ENCODE measurements around the gene CDK4. TPM values are rescaled to one million over a fixed set of nuclear protein-coding genes. Genes with fewer than 3 reads are reported as not detected.

Gene CDK4
- total RNA-seq, 1 experiment from 2014 or later: 218 TPM

DNA sequence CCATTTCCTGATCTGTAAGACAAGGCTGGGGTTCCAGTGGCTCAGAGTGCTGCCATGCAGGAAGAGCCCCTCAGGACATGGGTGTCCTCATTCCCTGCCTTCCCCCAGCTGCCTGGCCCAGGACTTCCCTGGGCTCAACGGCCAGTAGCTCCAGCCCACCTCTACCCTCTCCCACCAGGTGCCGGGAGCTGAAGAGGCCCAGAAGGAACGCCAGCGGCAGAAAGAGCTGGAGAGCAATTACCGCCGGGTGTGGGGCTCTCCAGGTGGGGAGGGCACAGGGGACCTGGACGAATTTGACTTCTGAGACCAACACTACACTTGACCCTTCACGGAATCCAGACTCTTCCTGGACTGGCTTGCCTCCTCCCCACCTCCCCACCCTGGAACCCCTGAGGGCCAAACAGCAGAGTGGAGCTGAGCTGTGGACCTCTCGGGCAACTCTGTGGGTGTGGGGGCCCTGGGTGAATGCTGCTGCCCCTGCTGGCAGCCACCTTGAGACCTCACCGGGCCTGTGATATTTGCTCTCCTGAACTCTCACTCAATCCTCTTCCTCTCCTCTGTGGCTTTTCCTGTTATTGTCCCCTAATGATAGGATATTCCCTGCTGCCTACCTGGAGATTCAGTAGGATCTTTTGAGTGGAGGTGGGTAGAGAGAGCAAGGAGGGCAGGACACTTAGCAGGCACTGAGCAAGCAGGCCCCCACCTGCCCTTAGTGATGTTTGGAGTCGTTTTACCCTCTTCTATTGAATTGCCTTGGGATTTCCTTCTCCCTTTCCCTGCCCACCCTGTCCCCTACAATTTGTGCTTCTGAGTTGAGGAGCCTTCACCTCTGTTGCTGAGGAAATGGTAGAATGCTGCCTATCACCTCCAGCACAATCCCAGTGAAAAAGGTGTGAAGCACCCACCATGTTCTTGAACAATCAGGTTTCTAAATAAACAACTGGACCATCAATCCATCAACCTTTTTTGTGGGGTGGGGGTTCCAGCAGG is 31.2 kb downstream of the CDK4 start:
- peaks cover 4% of the 10 kb centered on the region in 2 experiments; a peak in 3 of 4 replicates for H3K4me1 Mint-ChIP-seq
- Histone ChIP-seq H2AFZ (ENCODE audit: low read length) (no peak overlapping the region), H3K27me3 (ENCODE audit: insufficient read depth, low read length) (no peaks in the 10 kb centered on the region; the same call in 1 of the 2 replicates), H3K4ac (ENCODE audit: low read depth, low read length) (no peak overlapping the region), H3K27ac (ENCODE audit: insufficient read length, low read depth, low read length) (no peak overlapping the region), H2BK120ac (ENCODE audit: low read depth, low read length, poor library complexity, severe bottlenecking) (no peak overlapping the region), H3K9ac (ENCODE audit: extremely low read depth, insufficient read length, low read length) (no peak overlapping the region), H2AK5ac (ENCODE audit: insufficient read length, low read length) (no peak overlapping the region), H3K56ac (ENCODE audit: insufficient read length, low read depth, low read length) (no peak overlapping the region), H2BK15ac (ENCODE audit: low read depth, low read length) (no peak overlapping the region), H4K8ac (replicated peaks; ENCODE audit: insufficient read length, low read depth, low read length) (no peak overlapping the region), H3T11ph (ENCODE audit: low read length) (no peak overlapping the region), H3K9me3 (ENCODE audit: control insufficient read depth, low read depth, low read length) (no peaks in the 10 kb centered on the region), H2BK12ac (ENCODE audit: insufficient read length, low read depth, low read length) (no peak overlapping the region), H3K18ac (ENCODE audit: insufficient read length, low read depth, low read length) (no peak overlapping the region), H4K91ac (ENCODE audit: insufficient read length, low read depth, low read length) (no peak overlapping the region), H3K4me2 (ENCODE audit: insufficient read depth, insufficient read length, low read length) (no peak overlapping the region), H3K4me1 (ENCODE audit: insufficient read depth, low read length) (no peaks in the 10 kb centered on the region), H2BK20ac (ENCODE audit: low read depth, low read length, poor library complexity, severe bottlenecking) (no peak overlapping the region), H3K23ac (ENCODE audit: insufficient read length, low read depth, low read length) (no peak overlapping the region), H3K23me2 (ENCODE audit: insufficient read length, low read depth, low read length, poor library complexity, severe bottlenecking) (peaks cover 3% of the 10 kb centered on the region), H4K5ac (ENCODE audit: insufficient read length, low read depth, low read length) (no peak overlapping the region), H3K79me2 (ENCODE audit: insufficient read depth, low read length) (no peaks in the 10 kb centered on the region), H4K20me1 (ENCODE audit: control insufficient read depth, insufficient read depth, insufficient read length) (no peaks in the 10 kb centered on the region), H2BK5ac (ENCODE audit: insufficient read length, low read length) (no peak overlapping the region), H3K14ac (ENCODE audit: insufficient read depth, low read length) (no peak overlapping the region), H3K79me1 (ENCODE audit: insufficient read depth, low read depth, low read length, poor library complexity, severe bottlenecking) (no peaks in the 10 kb centered on the region)
- TF ChIP-seq, protein P1, sequence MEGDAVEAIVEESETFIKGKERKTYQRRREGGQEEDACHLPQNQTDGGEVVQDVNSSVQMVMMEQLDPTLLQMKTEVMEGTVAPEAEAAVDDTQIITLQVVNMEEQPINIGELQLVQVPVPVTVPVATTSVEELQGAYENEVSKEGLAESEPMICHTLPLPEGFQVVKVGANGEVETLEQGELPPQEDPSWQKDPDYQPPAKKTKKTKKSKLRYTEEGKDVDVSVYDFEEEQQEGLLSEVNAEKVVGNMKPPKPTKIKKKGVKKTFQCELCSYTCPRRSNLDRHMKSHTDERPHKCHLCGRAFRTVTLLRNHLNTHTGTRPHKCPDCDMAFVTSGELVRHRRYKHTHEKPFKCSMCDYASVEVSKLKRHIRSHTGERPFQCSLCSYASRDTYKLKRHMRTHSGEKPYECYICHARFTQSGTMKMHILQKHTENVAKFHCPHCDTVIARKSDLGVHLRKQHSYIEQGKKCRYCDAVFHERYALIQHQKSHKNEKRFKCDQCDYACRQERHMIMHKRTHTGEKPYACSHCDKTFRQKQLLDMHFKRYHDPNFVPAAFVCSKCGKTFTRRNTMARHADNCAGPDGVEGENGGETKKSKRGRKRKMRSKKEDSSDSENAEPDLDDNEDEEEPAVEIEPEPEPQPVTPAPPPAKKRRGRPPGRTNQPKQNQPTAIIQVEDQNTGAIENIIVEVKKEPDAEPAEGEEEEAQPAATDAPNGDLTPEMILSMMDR (conservative IDR thresholded peaks at IDR 0.05): no peak
- no peak for DNase-seq
- H3K36me3 Mint-ChIP-seq (ENCODE audit: insufficient read depth in 1 of 3, low read depth in 3 of 3): peaks cover 14 to 49% (median 23%) of the 10 kb centered on the region in 3 experiments
- H3K9me3 Mint-ChIP-seq: no peaks in the 10 kb centered on the region
- peaks cover 27% of the 10 kb centered on the region for H3K27me3 Mint-ChIP-seq (ENCODE audit: low read depth)
- H3K27ac Mint-ChIP-seq: no peak overlapping the region
- H3K4me3 Mint-ChIP-seq: no peak overlapping the region
- WGBS (ENCODE audit: extremely low coverage, insufficient read length, low lambda C conversion rate): no CpG with 5 or more reads among the region's 11 CpGs

Data from H9 (cell line).